Thyroid gland (tissue), 4 donors: ENCODE results near the gene LAMA2.

Source experiments
- CTCF ChIP-seq, 6 experiments: fragments of 200-600 bp in 3 of 6; fragments of 450-650 bp in 3 of 6; sonication (generic) in 3 of 6; IDR thresholded peaks; one replicate each; pipeline ENCODE4 v1.5.1; 2016 to 2019; ENCODE audit warnings: antibody characterized with exemption in 6 of 6, mild to moderate bottlenecking in 2 of 6, inconsistent platforms in 1 of 6, moderate library complexity in 1 of 6
- POLR2A ChIP-seq, 2 donors: fragments of 450-650 bp; IDR thresholded peaks; one replicate each; pipeline ENCODE4 v1.6.1; 2017; ENCODE audit warnings: antibody characterized with exemption in 2 of 2, mild to moderate bottlenecking in 2 of 2, moderate library complexity in 1 of 2

- no peak for TF ChIP-seq CTCF (IDR thresholded peaks at IDR 0.05)
- no peak for TF ChIP-seq POLR2A (IDR thresholded peaks at IDR 0.05)
Observed at GRCh38 chr6:129364037-129364436, 481.1 kb downstream of the LAMA2 start.
